Stomach (tissue), 4 donors: ENCODE data around the gene AGPAT2.

Source experiments
- EP300 ChIP-seq: sonication (generic); formaldehyde crosslinking; IDR thresholded peaks from one replicate; pipeline ENCODE4 v1.6.1; 2017; ENCODE audit warnings: antibody characterized with exemption
- POLR2AphosphoS5 ChIP-seq, 3 donors: sonication (generic); formaldehyde crosslinking; IDR thresholded peaks; one replicate each; pipeline ENCODE4 v1.6.1; 2016; ENCODE audit warnings: antibody characterized with exemption in 3 of 3
- TF ChIP-seq, protein P1 (sequence below), 7 experiments: fragments of 450-650 bp in 4 of 7; fragments of 200-600 bp in 3 of 7; sonication (generic) in 3 of 7; IDR thresholded peaks; one replicate each; pipeline ENCODE4 v1.5.1; 2016 to 2019; ENCODE audit warnings: antibody characterized with exemption in 7 of 7, control low read depth in 2 of 7, mild to moderate bottlenecking in 1 of 7

- TF ChIP-seq POLR2AphosphoS5 (IDR thresholded peaks at IDR 0.05) (no peak), EP300 (no peak)
- TF ChIP-seq, protein P1, sequence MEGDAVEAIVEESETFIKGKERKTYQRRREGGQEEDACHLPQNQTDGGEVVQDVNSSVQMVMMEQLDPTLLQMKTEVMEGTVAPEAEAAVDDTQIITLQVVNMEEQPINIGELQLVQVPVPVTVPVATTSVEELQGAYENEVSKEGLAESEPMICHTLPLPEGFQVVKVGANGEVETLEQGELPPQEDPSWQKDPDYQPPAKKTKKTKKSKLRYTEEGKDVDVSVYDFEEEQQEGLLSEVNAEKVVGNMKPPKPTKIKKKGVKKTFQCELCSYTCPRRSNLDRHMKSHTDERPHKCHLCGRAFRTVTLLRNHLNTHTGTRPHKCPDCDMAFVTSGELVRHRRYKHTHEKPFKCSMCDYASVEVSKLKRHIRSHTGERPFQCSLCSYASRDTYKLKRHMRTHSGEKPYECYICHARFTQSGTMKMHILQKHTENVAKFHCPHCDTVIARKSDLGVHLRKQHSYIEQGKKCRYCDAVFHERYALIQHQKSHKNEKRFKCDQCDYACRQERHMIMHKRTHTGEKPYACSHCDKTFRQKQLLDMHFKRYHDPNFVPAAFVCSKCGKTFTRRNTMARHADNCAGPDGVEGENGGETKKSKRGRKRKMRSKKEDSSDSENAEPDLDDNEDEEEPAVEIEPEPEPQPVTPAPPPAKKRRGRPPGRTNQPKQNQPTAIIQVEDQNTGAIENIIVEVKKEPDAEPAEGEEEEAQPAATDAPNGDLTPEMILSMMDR (IDR thresholded peaks at IDR 0.05), result no peak
Measured at GRCh38 chr9:136719195-136719880, 32.1 kb upstream of the AGPAT2 start.
